Mucosa of stomach (tissue), 1 donor: ENCODE measurements around the gene ATP12A.

Source experiments
- H3K27me3 ChIP-seq: one replicate; pipeline ENCODE4 v1.7.0; 2013; ENCODE audit warnings: mild to moderate bottlenecking, low read length; ENCODE audit not compliant: control insufficient read depth, insufficient read depth
- H3K36me3 ChIP-seq: one replicate; pipeline ENCODE4 v1.7.0; 2013; ENCODE audit warnings: low read length; ENCODE audit not compliant: control insufficient read depth, insufficient read depth
- H3K4me1 ChIP-seq: one replicate; pipeline ENCODE4 v1.7.0; 2013; ENCODE audit warnings: mild to moderate bottlenecking, low read length; ENCODE audit not compliant: control insufficient read depth, insufficient read depth
- H3K4me3 ChIP-seq: one replicate; pipeline ENCODE4 v1.7.0; 2013; ENCODE audit warnings: low read length
- H3K9ac ChIP-seq: one replicate; pipeline ENCODE4 v1.7.0; 2013; ENCODE audit warnings: mild to moderate bottlenecking, low read length, moderate library complexity
- H3K9me3 ChIP-seq: one replicate; pipeline ENCODE4 v1.7.0; 2013; ENCODE audit warnings: mild to moderate bottlenecking, low read length, moderate library complexity; ENCODE audit not compliant: control insufficient read depth
- donor health status: Pancreatic carcinoma.

The ATP12A gene

DNA sequence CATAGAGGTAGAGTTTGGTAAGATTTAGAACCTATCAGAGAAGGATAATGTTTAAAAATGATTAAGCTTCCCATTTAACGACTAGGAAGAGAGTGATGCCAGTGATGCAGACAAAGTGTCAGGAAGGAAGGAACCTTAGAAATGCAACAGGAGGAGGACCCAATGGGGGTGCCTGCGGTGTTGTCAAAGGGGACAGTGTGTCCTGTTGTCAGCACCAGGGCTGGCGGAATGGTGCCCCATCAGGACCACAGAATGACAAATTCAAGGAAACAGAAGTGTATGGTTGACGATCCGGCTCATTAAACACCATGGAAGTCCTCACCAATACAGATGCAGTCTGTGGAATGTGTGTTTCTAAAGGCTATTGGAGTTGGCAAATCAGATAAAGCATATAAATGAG, 19.3 kb downstream of the ATP12A start:
- Histone ChIP-seq H3K4me3 (no peak overlapping the region), H3K27me3 (peaks cover 3% of the 10 kb centered on the region), H3K9ac (no peak overlapping the region), H3K4me1 (no peaks in the 10 kb centered on the region), H3K9me3 (no peaks in the 10 kb centered on the region), H3K36me3 (no peaks in the 10 kb centered on the region)

- H3K27me3 ChIP-seq, result peaks cover 3% of the 10 kb centered on the region
- no peaks in the 10 kb centered on the region for H3K4me1 ChIP-seq
- no peak overlapping the region for H3K9ac ChIP-seq
- H3K36me3 ChIP-seq, result no peaks in the 10 kb centered on the region
- H3K9me3 ChIP-seq, result no peaks in the 10 kb centered on the region
- no peak overlapping the region for H3K4me3 ChIP-seq
Measured at GRCh38 chr13:24700539-24700938, 20.3 kb downstream of the ATP12A start.

DNA sequence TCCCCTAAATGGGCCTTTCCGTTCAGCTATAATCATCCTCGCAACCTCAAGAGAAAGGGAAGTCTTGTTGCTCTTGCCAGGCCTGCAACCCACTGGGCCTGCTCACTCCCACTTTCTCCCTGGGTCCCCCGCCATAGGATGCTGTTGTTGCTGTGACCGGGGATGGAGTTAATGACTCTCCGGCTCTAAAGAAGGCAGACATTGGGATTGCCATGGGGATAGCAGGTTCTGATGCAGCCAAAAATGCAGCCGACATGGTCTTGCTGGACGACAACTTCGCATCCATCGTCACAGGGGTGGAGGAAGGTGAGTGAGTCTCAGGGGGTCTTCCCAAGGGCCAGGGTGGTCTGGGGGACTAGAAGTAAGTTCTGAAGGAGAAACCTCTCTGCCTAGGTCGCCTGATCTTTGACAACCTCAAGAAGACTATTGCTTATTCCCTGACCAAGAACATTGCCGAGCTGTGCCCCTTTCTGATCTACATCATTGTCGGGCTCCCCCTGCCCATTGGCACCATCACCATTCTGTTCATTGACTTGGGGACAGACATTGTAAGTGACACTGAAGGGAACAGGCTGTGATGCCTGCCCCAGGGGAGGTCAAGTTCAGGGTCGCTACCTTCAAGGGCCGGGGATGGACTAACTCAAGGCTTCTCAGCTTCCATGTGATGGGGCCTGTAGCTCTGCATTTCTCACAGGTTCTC, 26.8 kb downstream of the ATP12A start:
- no peaks in the 10 kb centered on the region for H3K27me3 ChIP-seq
- H3K4me3 ChIP-seq, result no peak overlapping the region
- H3K36me3 ChIP-seq, result no peaks in the 10 kb centered on the region
- H3K9me3 ChIP-seq, result no peaks in the 10 kb centered on the region
- no peaks in the 10 kb centered on the region for H3K4me1 ChIP-seq
- H3K9ac ChIP-seq, result no peak overlapping the region

GRCh38 chr13:24709186-24709913, 29.1 kb downstream of the ATP12A start:
- H3K27me3 ChIP-seq, result no peaks in the 10 kb centered on the region
- no peaks in the 10 kb centered on the region for H3K4me1 ChIP-seq
- no peak overlapping the region for H3K4me3 ChIP-seq

DNA sequence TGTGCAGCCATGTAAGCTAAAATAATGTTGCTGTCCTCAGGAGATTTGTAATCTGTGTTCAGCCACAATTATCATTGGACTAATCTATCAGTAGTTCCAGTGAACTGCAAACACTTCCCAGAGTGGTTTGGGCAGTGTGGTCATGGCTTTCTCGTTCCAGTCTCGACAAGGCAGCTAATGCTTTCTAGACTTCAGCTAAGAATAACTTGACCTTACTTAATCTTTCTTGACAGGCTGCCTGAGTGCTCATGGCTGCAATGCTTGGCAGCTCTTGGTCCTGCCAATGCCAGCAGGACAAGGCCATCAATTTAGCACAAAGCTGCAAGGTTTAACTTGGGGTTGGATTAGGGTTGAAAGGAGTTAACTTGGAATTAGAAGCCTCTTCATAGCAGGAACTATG, 32.8 kb downstream of the ATP12A start:
- Histone ChIP-seq H3K27me3 (no peaks in the 10 kb centered on the region), H3K4me1 (no peaks in the 10 kb centered on the region), H3K9me3 (no peaks in the 10 kb centered on the region), H3K9ac (no peak overlapping the region), H3K36me3 (no peaks in the 10 kb centered on the region), H3K4me3 (no peak overlapping the region)

More at GRCh38 chr13:24709186-24709913, 29.1 kb downstream of the ATP12A start:
- Histone ChIP-seq H3K9me3 (no peaks in the 10 kb centered on the region), H3K9ac (no peak overlapping the region), H3K36me3 (no peaks in the 10 kb centered on the region)

DNA sequence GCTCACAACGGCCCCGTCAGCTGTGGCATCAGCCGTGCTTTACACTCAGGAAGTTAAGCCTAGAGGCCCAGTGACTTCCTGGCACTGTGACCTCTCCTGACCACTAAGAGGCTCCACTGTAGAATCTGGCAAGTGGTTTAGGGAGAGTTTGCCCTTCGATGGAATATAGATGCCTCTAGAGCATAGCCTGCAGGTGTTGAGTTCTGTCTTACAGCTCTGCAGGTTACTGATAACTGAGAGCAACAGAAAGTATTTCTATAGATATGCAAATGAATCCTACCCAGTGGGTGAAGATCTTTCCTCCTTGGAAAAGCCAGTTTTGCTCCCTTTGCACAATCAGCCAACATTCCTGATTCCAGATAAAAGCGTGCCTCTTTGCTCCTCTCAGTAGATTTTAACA, 35.8 kb downstream of the ATP12A start:
- H3K9me3 ChIP-seq, result no peaks in the 10 kb centered on the region
- no peaks in the 10 kb centered on the region for H3K36me3 ChIP-seq
- H3K27me3 ChIP-seq, result no peaks in the 10 kb centered on the region
- no peaks in the 10 kb centered on the region for H3K4me1 ChIP-seq
- no peak overlapping the region for H3K4me3 ChIP-seq
- H3K9ac ChIP-seq, result no peak overlapping the region

DNA sequence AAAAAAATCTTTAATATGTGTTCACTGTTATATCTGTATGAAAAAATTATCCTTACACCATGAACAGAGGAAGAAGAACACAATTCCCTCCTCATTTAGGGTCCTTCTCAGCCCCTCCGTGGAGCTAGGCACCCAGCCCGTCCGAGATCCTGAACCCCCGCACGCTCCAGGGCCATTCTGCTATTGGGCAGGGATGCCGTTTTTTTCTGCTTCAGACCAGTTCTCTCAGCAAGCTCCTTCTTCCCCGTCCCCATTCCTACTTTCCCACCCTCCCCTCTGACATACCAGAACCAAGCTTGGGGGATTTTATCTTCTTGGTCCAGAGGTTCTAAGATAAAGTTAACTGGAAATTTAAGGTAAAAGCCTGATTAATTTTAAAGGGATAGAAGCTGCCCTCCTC, 36.2 kb downstream of the ATP12A start:
- no peak overlapping the region for H3K4me3 ChIP-seq
- no peaks in the 10 kb centered on the region for H3K9me3 ChIP-seq
- no peaks in the 10 kb centered on the region for H3K27me3 ChIP-seq
- no peak overlapping the region for H3K9ac ChIP-seq
- H3K4me1 ChIP-seq, result no peaks in the 10 kb centered on the region
- H3K36me3 ChIP-seq, result no peaks in the 10 kb centered on the region

DNA sequence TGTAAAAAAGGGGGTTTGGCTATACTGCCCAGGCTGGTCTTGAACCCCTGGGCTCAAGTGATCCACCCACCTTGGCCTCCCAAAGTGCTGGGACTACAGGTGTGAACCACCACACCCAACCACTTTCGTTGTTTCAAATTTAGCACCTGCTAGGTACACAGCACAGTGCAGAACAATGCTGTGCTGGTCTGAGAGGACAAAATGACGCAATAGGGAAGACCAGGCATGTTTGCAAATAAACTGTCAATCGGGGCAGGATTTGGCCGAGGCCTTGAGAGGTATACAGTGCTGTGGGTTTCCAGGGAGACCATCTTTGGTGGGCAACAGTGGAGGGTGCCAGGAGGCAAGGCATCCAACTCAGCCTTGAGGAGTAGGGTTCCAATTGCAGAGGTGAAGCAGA, 37.0 kb downstream of the ATP12A start:
- Histone ChIP-seq H3K4me1 (no peaks in the 10 kb centered on the region), H3K9me3 (no peaks in the 10 kb centered on the region), H3K4me3 (no peak overlapping the region), H3K36me3 (no peaks in the 10 kb centered on the region), H3K27me3 (no peaks in the 10 kb centered on the region), H3K9ac (no peak overlapping the region)

DNA sequence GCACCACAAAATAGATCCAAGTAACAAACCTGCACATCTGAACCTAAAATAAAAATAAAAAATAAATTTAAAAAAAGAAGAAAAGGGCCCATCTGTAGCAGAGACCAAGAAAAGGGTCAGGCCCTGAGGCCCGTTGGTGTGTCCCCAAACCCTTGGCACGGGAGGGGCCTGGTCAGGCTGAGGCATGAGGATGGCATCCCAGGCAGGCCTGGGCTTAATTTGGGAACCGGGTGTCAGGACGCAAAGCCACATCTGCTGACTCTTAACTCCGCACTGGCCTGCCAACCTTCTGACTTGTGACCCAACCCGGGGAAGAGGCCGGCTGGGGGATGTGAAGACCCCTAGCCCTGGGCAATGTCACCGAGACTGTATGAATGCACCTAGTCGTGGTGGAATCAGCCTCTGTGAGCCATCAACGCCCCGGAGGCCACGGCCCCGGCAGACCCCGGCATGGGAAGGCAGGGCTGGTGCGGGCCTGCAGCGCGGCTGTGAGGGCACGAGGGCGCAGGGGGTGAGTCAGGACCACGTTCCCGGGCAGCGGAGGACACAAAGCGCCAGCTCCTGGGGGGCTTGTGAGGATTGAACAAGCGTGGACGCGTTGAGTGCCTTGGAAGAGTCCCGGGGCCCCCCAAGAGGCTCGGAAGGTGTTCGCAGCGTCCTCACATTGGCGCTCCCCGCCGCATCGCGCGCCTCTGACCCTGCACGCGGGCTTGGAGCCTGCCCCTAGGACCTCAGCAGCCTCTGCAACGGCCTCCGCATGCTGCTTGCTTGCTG, 38.2 kb downstream of the ATP12A start:
- Histone ChIP-seq H3K4me1 (no peaks in the 10 kb centered on the region), H3K36me3 (no peaks in the 10 kb centered on the region), H3K27me3 (no peaks in the 10 kb centered on the region), H3K4me3 (no peak overlapping the region), H3K9ac (no peak overlapping the region), H3K9me3 (no peaks in the 10 kb centered on the region)

GRCh38 chr13:24719139-24719538, 38.9 kb downstream of the ATP12A start:
- no peaks in the 10 kb centered on the region for H3K27me3 ChIP-seq
- no peaks in the 10 kb centered on the region for H3K36me3 ChIP-seq
- H3K9ac ChIP-seq, result no peak overlapping the region

DNA sequence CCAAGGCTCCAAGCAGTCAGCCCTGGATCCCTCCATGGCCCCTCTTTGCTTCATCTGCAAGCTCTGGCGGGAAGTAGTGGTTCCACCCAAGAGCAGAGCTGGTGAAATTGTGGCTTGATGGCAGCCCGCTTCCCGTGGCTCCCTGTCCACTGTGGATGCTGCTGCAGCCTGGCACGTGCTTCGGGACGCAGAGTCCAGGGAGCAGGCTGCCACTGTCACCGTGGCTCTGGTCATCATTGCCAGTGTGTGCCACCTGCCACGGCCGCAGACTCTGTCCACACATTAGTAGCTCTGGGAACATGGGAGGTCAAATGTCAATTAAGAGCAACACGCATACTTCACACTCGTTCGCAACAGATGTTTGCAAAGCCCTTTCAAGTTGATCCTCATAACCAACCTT, 43.0 kb downstream of the ATP12A start:
- Histone ChIP-seq H3K9ac (no peak overlapping the region), H3K4me3 (no peak overlapping the region), H3K9me3 (no peaks in the 10 kb centered on the region), H3K36me3 (no peaks in the 10 kb centered on the region), H3K4me1 (no peaks in the 10 kb centered on the region), H3K27me3 (no peaks in the 10 kb centered on the region)

More at GRCh38 chr13:24719139-24719538, 38.9 kb downstream of the ATP12A start:
- Histone ChIP-seq H3K4me3 (no peak overlapping the region), H3K4me1 (no peaks in the 10 kb centered on the region), H3K9me3 (no peaks in the 10 kb centered on the region)

GRCh38 chr13:24724714-24725113, 44.5 kb downstream of the ATP12A start:
- Histone ChIP-seq H3K9ac (no peak overlapping the region), H3K4me1 (no peaks in the 10 kb centered on the region), H3K27me3 (no peaks in the 10 kb centered on the region), H3K36me3 (no peaks in the 10 kb centered on the region), H3K9me3 (no peaks in the 10 kb centered on the region), H3K4me3 (no peak overlapping the region)
